ENCODE data around the gene MRPL24. TPM values are rescaled to one million over a fixed set of nuclear protein-coding genes. Genes with fewer than 3 reads are reported as not detected.
A peak's percentile ranks its signal among the peaks of the same experiment; 100 is the strongest.
"Not testable (repeated sequence)": the region's sequence is repeated elsewhere in the genome, so short reads cannot be mapped to it uniquely, and the experiment has no call there.

Gene MRPL24
- total RNA-seq = 89.6 TPM
- long read RNA-seq, transcript MRPL24-201 (6 exons, 883 nt) = minor isoform, 10 of 45 reads
- long read RNA-seq, transcript MRPL24-202 (6 exons, 883 nt) = major isoform, 21 of 45 reads
- long read RNA-seq, partial matches to known transcripts = 1 of 45 reads
- long read RNA-seq, other reads (novel, unspliced or antisense) = 12 of 45 reads

DNA sequence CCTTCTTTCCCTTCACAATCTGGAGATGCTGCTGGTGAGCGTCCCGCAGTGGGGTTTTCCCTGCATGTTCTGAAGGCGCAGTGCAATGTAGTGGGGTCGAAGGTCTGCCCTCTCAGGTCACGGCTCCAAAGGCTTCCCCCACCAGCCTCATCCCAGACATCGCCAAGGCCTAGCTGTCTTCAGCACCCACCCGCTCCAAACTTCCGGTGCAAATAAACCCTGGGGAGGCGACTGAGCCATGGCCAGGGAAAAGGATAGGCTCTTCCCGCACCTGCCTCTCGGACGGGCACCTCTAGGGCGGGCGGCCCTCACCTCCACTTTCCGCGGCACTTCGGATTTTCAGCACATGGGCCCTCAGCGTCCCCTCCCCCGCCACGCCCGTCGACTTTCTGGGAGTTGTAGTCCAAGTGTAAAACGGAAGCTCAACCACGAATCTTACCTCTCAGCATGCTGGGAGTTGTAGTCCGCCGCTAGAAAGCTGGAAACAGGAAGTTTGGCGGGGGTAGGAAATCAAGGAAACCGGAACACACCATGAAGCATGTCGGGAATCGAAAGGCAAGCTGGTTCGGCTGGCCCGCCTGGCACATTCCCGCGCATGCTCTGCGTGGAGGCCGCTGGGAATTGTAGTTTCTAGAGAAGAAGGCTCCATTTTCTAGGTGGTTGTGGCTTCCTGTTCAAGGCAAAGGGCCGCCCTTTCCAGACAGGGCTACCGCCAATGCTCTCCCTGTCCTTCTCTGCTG, at the start of gene MRPL24:
Gene MRPL24 (minus strand): TSS at position 348 of the 740 bp plus-strand sequence. CDS start 2,384 bp downstream, outside the sequence.
- peak; percentile 98 for DNase-seq (ENCODE audit: low spot score)

DNA sequence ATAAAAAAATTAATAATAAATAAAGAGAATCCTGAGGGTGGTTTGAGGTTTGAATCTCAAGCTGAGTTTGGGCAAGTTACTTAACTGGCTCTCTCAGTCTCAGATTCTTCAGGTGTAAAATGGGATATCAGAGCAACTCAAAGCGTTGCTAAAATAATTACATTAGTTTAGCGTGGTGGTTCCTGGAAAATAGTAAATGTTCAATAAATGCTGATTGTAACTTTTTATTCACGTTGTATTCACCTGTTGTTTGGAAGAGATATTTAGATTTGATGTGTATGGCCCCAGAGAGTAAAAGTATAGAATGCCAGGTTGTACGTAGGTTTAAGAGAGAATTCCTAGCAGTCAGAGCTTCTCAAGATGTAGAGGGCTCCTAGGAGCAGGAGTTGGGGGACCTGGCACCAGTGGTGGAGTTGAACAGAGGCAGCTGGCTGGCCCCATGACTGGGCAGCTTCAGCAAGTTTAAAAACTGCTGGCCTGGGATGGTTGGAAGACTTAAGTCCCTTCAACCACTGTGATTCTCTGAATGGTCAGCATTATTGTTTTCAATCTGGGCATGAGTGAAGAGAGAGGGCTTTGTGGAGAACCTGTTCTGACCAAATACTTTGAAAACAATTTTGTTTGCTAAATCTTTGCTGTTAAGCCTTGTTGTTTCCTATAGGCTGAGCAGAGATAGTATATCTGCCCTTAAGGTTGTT, 48.9 kb upstream of the MRPL24 start:
- DNase-seq (ENCODE audit: low spot score) = no peak

DNA sequence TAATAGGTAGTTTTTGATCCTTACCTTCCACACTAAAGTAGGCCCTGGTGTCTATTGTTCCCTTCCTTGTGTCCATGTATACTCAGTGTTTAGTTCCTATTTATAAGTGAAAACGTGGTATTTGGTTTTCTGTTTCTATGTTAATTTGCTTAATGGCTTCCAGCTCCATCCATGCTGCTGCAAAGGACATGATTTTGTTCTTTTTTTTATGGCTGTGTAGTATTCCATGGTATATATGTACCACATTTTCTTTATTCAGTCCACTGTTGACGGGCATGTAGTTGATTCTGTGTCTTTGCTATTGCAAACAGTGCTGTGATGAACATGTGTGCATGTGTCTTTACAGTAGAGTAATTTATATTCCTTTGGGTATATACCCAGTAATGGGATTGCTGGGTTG, 47.2 kb upstream of the MRPL24 start:
- no peak for DNase-seq (ENCODE audit: low spot score)

DNA sequence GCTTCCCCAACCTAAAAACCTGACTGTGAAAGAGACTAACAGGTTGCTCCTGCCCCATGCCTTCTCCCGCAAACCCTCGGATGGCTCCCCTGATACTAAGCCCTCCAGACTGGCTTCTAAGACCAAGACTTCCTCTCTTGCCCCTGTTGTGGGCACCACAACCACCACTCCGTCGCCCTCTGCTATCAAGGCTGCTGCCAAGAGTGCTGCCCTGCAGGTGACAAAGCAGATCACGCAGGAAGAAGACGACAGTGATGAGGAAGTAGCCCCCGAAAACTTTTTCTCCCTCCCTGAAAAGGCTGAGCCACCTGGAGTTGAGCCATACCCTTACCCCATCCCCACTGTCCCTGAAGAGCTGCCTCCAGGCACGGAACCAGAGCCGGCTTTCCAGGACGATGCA, 45.8 kb upstream of the MRPL24 start:
- no peak for DNase-seq (ENCODE audit: low spot score)

DNA sequence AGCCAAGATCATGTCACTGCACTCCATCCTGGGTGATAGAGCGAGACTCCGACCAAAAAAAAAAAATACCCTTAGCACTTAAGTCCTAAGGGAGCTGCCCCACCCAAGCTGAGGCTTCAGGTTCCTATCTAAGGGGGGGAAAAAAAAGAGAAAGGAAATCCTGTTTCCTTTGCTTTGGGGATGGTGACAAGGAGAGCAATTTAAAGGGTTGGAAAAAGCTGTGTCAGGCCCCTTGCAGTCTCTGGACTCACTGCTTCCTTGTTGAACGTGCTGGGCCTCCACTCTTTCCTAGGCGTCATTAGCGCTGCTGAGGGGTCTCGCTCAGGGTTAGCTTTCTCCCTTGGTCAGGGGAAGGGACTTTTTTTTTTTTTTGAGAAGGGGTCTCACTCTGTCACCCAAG, 44.6 kb upstream of the MRPL24 start:
- DNase-seq (ENCODE audit: low spot score) = no peak

DNA sequence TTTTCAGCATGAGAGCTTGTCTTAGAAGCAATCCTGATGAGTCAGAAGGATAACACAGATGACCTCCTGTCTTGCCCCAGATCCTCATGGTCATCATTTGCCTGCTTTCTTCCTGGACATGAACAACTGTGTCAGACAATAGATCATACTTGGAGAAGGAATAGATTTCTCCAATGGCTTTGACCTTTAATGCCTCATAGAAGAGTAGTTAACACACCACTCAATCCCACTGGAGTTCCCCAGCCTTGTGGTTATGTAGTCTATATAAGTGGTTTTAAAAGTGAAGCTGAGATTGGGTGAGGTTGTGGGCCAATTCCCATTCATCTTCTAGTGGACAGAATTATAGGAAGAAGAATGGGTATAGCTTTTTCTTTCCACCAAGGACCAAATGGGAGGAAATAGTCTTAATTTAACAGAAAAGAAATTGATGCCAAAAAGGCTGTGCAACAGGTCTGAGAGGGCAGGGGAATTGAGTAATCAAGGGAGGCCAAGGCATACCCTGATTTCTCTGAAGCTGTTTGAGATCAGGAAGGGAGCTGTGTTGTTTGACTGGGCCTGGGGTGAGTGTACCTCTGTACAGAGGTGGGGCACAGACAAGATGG, 40.8 kb upstream of the MRPL24 start:
- DNase-seq (ENCODE audit: low spot score) = no peak

DNA sequence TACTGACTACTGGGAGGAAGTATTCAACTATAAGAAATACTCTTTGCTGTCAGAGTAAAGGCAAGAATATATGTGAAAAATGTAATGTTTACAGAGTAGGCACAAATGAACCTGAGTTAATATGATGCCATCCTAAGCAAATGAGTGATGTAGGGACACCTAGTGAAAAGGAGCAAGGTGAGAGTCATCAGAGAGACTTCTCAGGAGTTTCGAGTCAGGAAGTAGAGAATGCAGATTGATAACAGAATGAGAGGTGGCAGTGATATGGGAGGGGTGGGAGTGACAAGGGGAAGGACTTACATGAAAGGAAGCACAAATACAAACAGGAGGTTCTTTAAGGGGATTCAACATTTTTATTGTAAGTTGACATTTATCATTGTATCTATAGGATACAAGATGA, 36.7 kb upstream of the MRPL24 start:
- no peak for DNase-seq (ENCODE audit: low spot score)

DNA sequence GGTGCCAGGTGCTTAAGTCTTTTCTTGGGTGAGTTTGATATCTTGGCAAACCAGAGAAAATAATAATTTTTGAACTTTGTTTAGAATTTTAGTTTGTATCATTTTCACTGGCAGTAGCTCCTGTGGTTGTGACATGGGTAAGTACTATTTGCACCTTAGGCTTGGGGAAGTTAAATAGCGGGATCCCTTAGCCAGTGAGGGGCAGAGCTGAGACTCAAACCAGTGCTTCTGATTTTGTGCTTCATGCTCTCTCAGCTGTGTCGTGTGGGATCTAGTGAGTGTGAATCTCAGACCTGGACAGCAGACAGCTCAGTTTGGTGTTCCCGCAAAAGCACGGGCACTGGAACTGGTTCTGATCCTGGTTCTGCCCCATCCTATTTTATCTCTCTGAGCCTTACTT, 36.1 kb upstream of the MRPL24 start:
- no peak for DNase-seq (ENCODE audit: low spot score)

DNA sequence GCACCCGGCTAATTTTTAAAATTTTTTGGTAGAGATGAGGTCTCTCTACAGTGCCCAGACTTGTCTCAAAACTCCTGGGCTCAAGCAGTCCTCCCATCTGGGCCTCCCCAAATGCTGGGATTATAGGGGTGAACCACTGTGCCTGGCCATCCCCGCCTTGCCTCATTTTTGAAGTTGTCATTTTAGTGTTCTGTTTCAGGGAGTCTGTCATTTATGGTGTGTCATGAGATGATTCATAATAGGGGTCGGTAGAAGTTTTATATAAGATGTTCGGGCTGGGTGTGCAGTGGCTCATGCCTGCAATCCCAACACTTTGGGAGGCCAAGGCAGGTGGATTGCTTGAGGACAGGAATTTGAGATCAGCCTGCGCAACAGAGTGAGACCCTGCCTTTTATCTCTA, 34.9 kb upstream of the MRPL24 start:
- no peak for DNase-seq (ENCODE audit: low spot score)

DNA sequence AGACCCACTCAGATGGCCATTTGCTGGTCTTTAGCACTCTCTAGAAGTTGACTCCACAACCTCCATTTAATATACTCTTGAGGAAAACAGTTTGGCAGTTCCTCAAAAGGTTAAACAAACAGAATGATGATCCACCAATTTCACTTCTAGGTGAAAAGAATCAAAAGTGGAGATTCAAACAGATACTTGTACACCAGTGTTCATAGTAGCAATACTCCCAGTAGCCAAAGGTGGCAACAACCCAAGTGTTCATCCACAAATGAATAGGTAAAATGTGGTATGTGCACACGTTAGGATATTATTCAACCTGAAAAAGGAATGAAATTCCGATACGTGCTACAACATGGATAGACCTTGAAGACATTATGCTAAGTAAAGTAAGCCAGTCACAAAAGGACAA, 32.7 kb upstream of the MRPL24 start:
- DNase-seq (ENCODE audit: low spot score) = no peak

DNA sequence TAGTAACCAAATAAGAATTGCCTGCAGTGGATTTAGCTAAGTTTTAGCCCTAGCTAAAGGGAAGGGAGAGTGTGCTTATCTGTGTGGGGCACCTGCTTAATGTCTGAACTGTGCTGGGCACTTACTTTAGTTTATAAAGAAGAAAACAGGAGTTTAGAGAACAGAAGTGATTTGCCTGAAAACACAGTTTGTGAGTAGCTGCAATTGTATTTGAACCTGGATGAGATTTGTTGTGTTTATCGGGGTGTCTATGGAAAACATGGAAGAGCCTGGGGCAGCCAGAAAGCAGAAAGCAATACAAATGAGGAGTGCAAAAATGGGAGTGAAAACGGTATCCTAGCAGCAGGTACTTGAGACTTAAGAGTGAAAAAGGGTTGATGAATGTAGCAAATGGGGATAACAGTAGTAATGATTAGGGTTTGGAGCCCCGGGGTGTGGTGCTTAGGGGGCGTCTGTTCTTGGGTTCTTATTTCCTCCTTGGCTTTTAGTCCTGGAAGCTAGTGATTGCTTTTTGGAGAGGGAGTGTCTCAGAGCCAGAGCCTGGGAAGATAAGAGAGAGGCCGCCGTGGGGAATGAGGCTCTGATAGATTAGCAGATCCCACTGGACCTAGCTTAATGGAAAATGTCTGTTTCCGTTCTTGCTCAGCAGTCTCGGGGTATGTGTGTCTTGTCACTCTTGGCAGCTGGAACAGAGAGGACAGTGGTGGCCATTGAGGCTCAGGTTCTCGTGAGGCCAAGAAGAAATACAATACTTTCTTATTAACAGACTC, 32.0 kb upstream of the MRPL24 start:
- DNase-seq (ENCODE audit: low spot score) = no peak

DNA sequence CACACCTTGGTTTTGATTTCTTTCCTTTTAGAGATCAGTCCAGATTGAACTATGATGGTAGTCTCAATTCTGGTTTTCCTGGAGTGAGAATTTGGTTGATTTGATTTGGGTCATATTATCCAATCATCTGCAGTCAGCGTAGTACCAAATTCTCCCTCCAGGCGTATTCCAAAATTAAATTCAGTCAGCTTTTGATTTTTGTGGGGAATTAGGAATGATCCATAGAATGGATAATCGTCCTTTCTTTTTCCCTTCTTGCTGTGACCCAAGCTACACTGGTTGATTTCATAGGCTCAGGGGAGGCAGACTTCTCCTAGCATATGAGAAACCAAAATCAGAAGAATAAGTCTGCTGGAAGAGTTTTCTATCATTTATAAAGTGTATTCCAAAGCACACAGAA, 31.3 kb upstream of the MRPL24 start:
- no peak for DNase-seq (ENCODE audit: low spot score)

DNA sequence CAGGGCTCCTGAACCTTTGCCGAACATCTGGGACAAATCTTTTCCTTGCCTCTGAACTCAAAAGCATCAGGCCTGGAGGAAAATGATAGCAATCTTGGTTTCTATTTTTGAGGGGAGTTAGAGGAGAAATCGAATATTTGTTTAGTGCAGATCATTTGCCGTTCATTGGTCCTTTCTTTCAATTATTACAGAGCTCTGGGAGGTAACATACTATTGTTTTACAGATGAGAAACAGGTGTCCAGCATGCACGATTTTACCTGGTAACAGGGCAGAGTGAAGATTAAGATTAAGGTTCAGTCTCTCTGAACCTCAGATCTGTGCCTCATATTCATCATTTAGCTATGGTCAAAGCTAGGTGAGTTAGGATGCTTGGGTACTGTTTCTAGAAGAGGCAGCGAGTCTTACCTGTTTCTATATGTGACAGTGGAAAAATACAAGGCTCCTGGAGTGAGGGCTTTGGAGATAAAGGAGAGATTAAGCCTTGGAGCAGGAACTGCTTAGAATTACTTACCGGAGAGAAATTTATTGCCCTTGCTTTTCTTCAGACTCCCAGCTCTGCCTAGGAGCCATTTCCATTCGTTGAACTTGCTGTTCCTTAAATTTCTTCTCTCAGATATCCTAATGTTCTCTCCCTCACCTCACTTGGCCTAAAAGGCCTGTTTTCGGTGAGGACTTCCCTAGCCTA, 27.9 kb upstream of the MRPL24 start:
- DNase-seq (ENCODE audit: low spot score) = no peak

DNA sequence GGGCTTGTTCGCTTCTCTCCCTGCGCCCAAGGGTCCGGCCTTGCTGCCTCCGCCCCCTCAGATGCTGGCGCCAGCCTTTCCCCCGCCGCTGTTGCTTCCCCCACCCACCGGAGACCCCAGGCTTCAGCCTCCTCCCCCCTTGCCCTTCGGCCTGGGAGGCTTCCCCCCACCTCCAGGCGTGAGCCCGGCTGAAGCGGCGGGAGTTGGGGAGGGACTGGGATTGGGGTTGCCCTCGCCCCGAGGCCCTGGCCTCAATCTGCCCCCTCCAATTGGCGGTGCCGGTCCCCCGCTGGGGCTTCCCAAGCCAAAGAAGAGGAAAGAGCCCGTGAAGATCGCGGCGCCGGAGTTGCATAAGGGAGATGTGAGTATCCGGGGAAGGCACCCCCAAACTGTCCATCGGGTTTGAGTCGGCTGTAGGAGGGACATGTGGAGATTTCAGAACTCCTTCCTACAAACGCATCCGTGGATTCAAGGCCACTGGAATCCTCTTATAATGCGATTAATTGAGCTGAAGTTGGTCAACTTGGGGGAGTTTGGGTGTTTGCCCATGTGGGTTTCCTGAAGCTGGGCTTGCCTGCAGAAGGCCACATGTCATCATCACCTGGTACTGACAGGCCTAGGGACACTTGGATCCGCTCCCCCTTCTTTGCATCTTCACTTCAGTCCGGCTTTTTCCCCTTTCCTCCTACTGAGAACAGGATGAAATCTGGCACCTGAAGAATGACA, 27.2 kb upstream of the MRPL24 start:
- no peak for DNase-seq (ENCODE audit: low spot score)

DNA sequence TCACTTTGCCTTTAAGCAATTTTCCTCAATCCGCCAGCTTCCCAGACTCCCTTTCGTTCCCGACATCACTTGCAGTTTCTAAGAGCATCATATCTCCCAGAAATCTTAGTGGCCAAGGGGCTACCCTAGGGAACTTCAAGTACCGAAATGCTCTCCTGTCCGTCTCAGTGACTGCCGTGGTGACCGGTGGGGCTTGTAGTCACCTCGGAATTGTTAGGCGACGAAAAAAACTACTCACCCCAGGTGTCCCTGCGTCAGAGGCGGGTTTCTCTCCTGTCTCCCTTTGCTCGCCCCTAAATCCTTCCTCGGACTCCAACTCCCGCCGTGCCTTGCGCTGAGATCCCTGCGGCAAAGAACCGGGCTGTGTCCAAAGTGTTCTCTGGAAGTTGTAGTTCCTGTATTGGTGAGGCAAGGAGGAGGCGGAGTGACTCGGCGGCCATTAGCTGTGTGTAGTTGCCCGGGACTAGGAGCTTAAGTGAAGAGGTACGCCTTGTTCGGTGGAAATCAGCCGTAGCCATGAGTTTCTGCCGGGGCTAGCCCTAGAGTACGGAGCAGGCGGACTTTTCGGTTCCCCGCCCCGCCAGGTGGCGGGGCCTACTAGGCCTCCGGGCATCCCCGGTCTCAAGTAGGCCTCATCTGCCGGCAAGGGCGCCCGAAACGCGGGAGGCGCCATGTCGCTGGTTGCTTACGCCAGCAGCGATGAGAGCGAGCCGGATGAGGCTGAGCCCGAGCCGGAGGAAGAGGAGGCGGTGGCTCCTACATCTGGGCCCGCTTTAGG, 26.4 kb upstream of the MRPL24 start, which contains the start of gene PRCC:
Gene PRCC (plus strand): TSS at position 435 of the 778 bp plus-strand sequence. CDS start 237 bp downstream, at position 672.
- DNase-seq (ENCODE audit: low spot score) = peak; percentile 97

DNA sequence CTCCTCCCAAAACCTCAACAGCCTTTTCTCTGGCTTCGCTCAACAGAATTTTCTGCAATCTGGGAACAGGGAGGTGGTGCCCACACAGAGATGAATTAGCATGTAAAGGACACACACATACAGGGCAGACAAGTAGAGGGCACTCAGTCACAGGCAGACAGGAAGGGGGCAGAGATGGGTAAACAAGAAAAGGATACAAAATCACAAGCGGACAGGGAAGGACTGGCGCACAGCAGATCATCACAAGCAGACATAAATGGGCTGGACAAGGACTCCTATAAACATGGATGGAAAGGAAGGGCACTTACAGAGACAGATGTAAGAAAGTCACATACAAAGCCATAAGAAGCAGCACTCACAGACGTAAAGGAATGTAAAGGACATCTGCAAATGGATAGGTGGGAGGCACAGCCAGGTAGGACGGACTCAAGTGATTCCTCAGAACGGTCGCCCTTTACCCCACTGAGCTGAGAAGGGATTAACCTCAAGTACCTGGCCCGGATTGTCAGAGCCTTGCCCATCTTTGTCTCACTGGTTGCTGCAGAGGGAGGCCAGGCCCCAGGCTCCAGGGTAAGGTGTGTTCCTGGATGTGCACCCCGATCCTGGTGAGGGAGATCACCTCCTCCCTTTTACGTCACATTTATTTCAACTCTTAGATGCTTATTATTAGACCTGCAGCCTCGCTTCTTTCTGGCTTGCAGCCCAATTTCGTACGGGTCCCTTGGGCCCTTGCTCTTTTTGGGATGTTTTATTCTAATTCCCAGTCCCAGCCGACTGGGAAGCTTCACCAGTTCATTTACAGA, 25.6 kb upstream of the MRPL24 start:
- DNase-seq (ENCODE audit: low spot score) = no peak

DNA sequence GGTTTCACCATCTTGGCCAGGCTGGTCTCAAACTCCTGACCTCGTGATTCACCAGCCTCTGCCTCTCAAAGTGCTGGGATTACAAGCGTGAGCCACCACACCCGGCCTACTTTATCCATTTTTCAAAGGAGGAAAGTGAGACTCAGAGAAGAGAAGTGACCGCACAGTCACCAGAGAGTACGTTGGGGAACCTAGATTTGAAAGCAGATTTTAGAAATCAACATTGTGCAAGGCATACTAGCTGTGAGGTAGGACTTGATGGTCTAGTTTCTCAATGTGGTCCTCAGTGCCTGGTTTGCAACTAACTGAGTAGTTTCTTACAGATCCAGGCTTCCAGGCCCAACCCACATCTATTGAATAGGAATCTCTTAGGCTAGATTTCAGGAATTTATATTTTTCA, 24.8 kb upstream of the MRPL24 start:
- no peak for DNase-seq (ENCODE audit: low spot score)

DNA sequence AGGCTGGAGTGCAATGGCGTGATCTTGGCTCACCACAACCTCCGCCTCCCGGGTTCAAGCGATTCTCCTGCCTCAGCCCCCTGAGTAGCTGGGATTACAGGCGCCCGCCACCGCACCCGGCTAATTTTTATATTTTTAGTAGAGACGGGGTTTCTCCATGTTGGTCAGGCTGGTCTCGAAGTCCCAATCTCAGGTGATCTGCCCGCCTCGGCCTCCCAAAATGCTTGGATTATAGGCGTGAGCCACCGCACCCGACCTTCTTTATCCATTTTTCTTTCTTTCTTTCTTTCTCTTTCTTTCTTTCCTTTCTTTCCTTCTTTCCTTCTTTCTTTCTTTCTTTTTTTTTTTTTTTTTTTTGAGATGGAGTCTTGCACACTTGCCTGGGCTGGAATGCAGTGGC, 24.2 kb upstream of the MRPL24 start:
- not testable (repeated sequence) for DNase-seq (ENCODE audit: low spot score)

DNA sequence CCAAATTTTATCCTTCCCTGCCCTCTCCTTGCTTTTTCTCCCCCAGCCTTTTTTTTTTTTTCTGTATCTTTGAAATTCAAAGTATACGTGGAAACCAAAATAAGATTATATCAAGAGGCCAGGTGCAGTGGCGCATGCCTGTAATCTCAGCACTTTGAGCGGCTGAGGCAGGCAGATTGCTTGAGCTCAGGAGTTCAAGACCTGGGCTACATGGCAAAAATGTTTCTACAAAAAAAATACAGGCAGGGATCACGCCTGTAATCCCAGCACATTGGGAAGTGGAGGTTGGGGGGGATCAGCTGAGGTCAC, 19.9 kb upstream of the MRPL24 start:
- DNase-seq (ENCODE audit: low spot score) = no peak
